ENCODE measurements around the gene FIBCD1. TPM values are rescaled to one million over a fixed set of nuclear protein-coding genes. Genes with fewer than 3 reads are reported as not detected.

Gene FIBCD1
- total and polyA plus RNA-seq, 9 of the 15 experiments (the other 6 are each of a cell fraction or from before 2014, with no cell fraction given): 0.53 to 1.2 (median 0.95) TPM; not detected in 4

GRCh38 chr9:130962418-130963316 lies 23.6 kb upstream of the FIBCD1 start:
- Histone ChIP-seq H3K27me3 (ENCODE audit: control insufficient read depth in 2 of 2, insufficient read depth in 2 of 2, low read length in 2 of 2) (peaks cover 62 to 76% of the 10 kb centered on the region in 2 experiments), H3K27ac (ENCODE audit: extremely low read depth, low read depth, low read length) (no peak overlapping the region), H3K9me1 (ENCODE audit: control insufficient read depth, insufficient read depth, low read length) (no peaks in the 10 kb centered on the region), H4K20me1 (replicated peaks; ENCODE audit: control insufficient read depth, insufficient read depth, low read length) (no peaks in the 10 kb centered on the region), H3K4me1 (replicated peaks in 1 of 2; ENCODE audit: control insufficient read depth in 2 of 2, insufficient read depth in 2 of 2, low read length in 2 of 2) (peaks cover 0 to 9% of the 10 kb centered on the region in 2 experiments; a peak in 1 of 5 replicates), H3K9ac (ENCODE audit: insufficient read depth in 1 of 2, low read depth in 2 of 2, low read length in 2 of 2) (peak overlapping the region in 1 of 2 experiments; percentile 12; a peak in 1 of 4 replicates), H3K4me2 (ENCODE audit: insufficient read depth, low read length) (no peak overlapping the region), H2AFZ (ENCODE audit: low read depth, low read length) (no peak overlapping the region), H3K9me3 (replicated peaks; ENCODE audit: control insufficient read depth, insufficient read depth, low read depth, low read length) (peaks cover 14% of the 10 kb centered on the region), H3K79me2 (ENCODE audit: control insufficient read depth, insufficient read depth, low read length) (no peaks in the 10 kb centered on the region), H3K4me3 (no peak overlapping the region), H3K36me3 (ENCODE audit: control insufficient read depth, insufficient read depth, low read length) (no peaks in the 10 kb centered on the region)
- intact Hi-C loops (cut with micrococcal nuclease): no loop called here
- no TSS peak for BruUV-seq (replicated peaks)
- 2% methylated on average over 22 of the region's 22 CpGs for WGBS (ENCODE audit: insufficient coverage, low coverage, missing lambda C conversion rate)
- ATAC-seq (peak; percentile 12), FAIRE-seq (no peak), DNase-seq (ENCODE audit: extremely low read depth in 1 of 4, low spot score in 3 of 4) (peak; percentile 40 to 66 (median 61))
- ChIA-PET CTCF (ENCODE audit: low intra/inter-chr PET ratio) (no interaction called here), POLR2A (interaction anchor here (0.5 to 3.2 kb wide), 11 partner anchors 8 to 84 kb away, joined by 3 to 23 read pairs (median 4); no protein-coding TSS in a partner anchor)
- in situ Hi-C loops (cut with MboI): no loop called here
- TF ChIP-seq SFPQ (IDR thresholded peaks at IDR 0.05; ENCODE audit: low read depth, low read length) (no peak), ATF3 (IDR thresholded peaks at IDR 0.05) (no peak), ATF3 (CRISPR knock-in tag; conservative IDR thresholded peaks at IDR 0.05) (0 out of 2 replicates have a peak, but pooled peaks have one; percentile 15)

Data from K562 (cell line).